ENCODE measurements around the gene AIG1. TPM values are rescaled to one million over a fixed set of nuclear protein-coding genes. Genes with fewer than 3 reads are reported as not detected.

The AIG1 gene
- total RNA-seq, 1 donor from 2014 or later = 35.2 TPM

GRCh38 chr6:143268439-143268838 lies 207.8 kb downstream of the AIG1 start:
- Histone ChIP-seq H3K79me2 (ENCODE audit: insufficient read depth, low read length) (no peaks in the 10 kb centered on the region), H3K36me3 (ENCODE audit: insufficient read depth, low read length) (no peaks in the 10 kb centered on the region), H3K9ac (ENCODE audit: low read length) (no peak overlapping the region), H3K9me3 (ENCODE audit: insufficient read depth, low read depth, low read length) (no peaks in the 10 kb centered on the region), H3K27ac (ENCODE audit: low read depth, low read length) (no peak overlapping the region), H3K4me2 (ENCODE audit: low read length) (no peak overlapping the region), H3K4me1 (ENCODE audit: insufficient read depth, low read length) (peaks cover 8% of the 10 kb centered on the region), H4K20me1 (ENCODE audit: insufficient read depth, low read length) (no peaks in the 10 kb centered on the region), H2AFZ (ENCODE audit: low read depth, low read length) (no peak overlapping the region), H3K27me3 (ENCODE audit: insufficient read depth, low read length) (no peaks in the 10 kb centered on the region), H3K4me3 (ENCODE audit: insufficient read depth, low read depth, low read length) (no peak overlapping the region)
- H3K27me3 Mint-ChIP-seq (ENCODE audit: low read depth, unreplicated experiment) = no peaks in the 10 kb centered on the region
- peaks cover 21% of the 10 kb centered on the region for H3K4me1 Mint-ChIP-seq (ENCODE audit: low read depth, unreplicated experiment)
- TF ChIP-seq CTCF (IDR thresholded peaks at IDR 0.05; ENCODE audit: insufficient read depth, low read depth, low read length) (no peak), EZH2 (IDR thresholded peaks at IDR 0.05; ENCODE audit: insufficient read depth, low read length) (no peak)
- FAIRE-seq = no peak
- H3K4me3 Mint-ChIP-seq (ENCODE audit: unreplicated experiment) = no peak overlapping the region
- H3K36me3 Mint-ChIP-seq (ENCODE audit: low read depth, unreplicated experiment) = peaks cover 2% of the 10 kb centered on the region
- no peak overlapping the region for H3K27ac Mint-ChIP-seq (ENCODE audit: unreplicated experiment)
- H3K9me3 Mint-ChIP-seq (ENCODE audit: unreplicated experiment) = peaks cover 3% of the 10 kb centered on the region
- DNase-seq (ENCODE audit: low read depth) = no peak

GRCh38 chr6:143270026-143270425 lies 209.3 kb downstream of the AIG1 start:
- Histone ChIP-seq H3K79me2 (ENCODE audit: insufficient read depth, low read length) (no peaks in the 10 kb centered on the region), H4K20me1 (ENCODE audit: insufficient read depth, low read length) (no peaks in the 10 kb centered on the region), H3K9ac (ENCODE audit: low read length) (no peak overlapping the region), H2AFZ (ENCODE audit: low read depth, low read length) (no peak overlapping the region), H3K27me3 (ENCODE audit: insufficient read depth, low read length) (no peaks in the 10 kb centered on the region), H3K4me3 (ENCODE audit: insufficient read depth, low read depth, low read length) (no peak overlapping the region), H3K36me3 (ENCODE audit: insufficient read depth, low read length) (no peaks in the 10 kb centered on the region), H3K4me1 (ENCODE audit: insufficient read depth, low read length) (peaks cover 8% of the 10 kb centered on the region), H3K27ac (ENCODE audit: low read depth, low read length) (no peak overlapping the region), H3K4me2 (ENCODE audit: low read length) (no peak overlapping the region), H3K9me3 (ENCODE audit: insufficient read depth, low read depth, low read length) (no peaks in the 10 kb centered on the region)
- H3K27ac Mint-ChIP-seq (ENCODE audit: unreplicated experiment) = peak overlapping the region; percentile 54
- H3K36me3 Mint-ChIP-seq (ENCODE audit: low read depth, unreplicated experiment) = peaks cover 2% of the 10 kb centered on the region
- peaks cover 3% of the 10 kb centered on the region for H3K9me3 Mint-ChIP-seq (ENCODE audit: unreplicated experiment)
- DNase-seq (ENCODE audit: low read depth) (peak; percentile 85), FAIRE-seq (no peak)
- peaks cover 21% of the 10 kb centered on the region for H3K4me1 Mint-ChIP-seq (ENCODE audit: low read depth, unreplicated experiment)
- H3K4me3 Mint-ChIP-seq (ENCODE audit: unreplicated experiment) = no peak overlapping the region
- H3K27me3 Mint-ChIP-seq (ENCODE audit: low read depth, unreplicated experiment) = no peaks in the 10 kb centered on the region
- TF ChIP-seq EZH2 (IDR thresholded peaks at IDR 0.05; ENCODE audit: insufficient read depth, low read length) = no peak
- no peak for TF ChIP-seq CTCF (IDR thresholded peaks at IDR 0.05; ENCODE audit: insufficient read depth, low read depth, low read length)

- FAIRE-seq (no peak), DNase-seq (ENCODE audit: low read depth) (peak; percentile 84)
- H3K4me3 Mint-ChIP-seq (ENCODE audit: unreplicated experiment) = no peak overlapping the region
- H3K9me3 Mint-ChIP-seq (ENCODE audit: unreplicated experiment) = peaks cover 3% of the 10 kb centered on the region
- H3K36me3 ChIP-seq (ENCODE audit: insufficient read depth, low read length) = no peaks in the 10 kb centered on the region
- peaks cover 2% of the 10 kb centered on the region for H3K36me3 Mint-ChIP-seq (ENCODE audit: low read depth, unreplicated experiment)
- no peak overlapping the region for H3K4me3 ChIP-seq (ENCODE audit: insufficient read depth, low read depth, low read length)
- H4K20me1 ChIP-seq (ENCODE audit: insufficient read depth, low read length) = no peaks in the 10 kb centered on the region
- H3K27ac Mint-ChIP-seq (ENCODE audit: unreplicated experiment) = peak overlapping the region; percentile 28
- H3K27ac ChIP-seq (ENCODE audit: low read depth, low read length) = no peak overlapping the region
- TF ChIP-seq EZH2 (IDR thresholded peaks at IDR 0.05; ENCODE audit: insufficient read depth, low read length) (no peak), CTCF (IDR thresholded peaks at IDR 0.05; ENCODE audit: insufficient read depth, low read depth, low read length) (no peak)
- no peak overlapping the region for H3K9ac ChIP-seq (ENCODE audit: low read length)
- peaks cover 14% of the 10 kb centered on the region for H3K4me1 Mint-ChIP-seq (ENCODE audit: low read depth, unreplicated experiment)
- no peaks in the 10 kb centered on the region for H3K27me3 ChIP-seq (ENCODE audit: insufficient read depth, low read length)
- no peaks in the 10 kb centered on the region for H3K27me3 Mint-ChIP-seq (ENCODE audit: low read depth, unreplicated experiment)
- H3K4me2 ChIP-seq (ENCODE audit: low read length) = peak overlapping the region; percentile 2
- H3K4me1 ChIP-seq (ENCODE audit: insufficient read depth, low read length) = peaks cover 8% of the 10 kb centered on the region
- H2AFZ ChIP-seq (ENCODE audit: low read depth, low read length) = no peak overlapping the region
- H3K9me3 ChIP-seq (ENCODE audit: insufficient read depth, low read depth, low read length) = no peaks in the 10 kb centered on the region
- H3K79me2 ChIP-seq (ENCODE audit: insufficient read depth, low read length) = no peaks in the 10 kb centered on the region
Observed at GRCh38 chr6:143271024-143271423, 210.3 kb downstream of the AIG1 start.
